Suprapubic skin (tissue), 3 donors: ENCODE results near the gene CNTN1.

Experiments
- EP300 ChIP-seq: sonication (generic); formaldehyde crosslinking; IDR thresholded peaks from one replicate; pipeline ENCODE4 v1.6.1; 2017; ENCODE audit warnings: antibody characterized with exemption
- TF ChIP-seq, protein P1 (sequence below), 2 donors: fragments of 200-600 bp in 1 of 2; fragments of 450-650 bp in 1 of 2; sonication (generic) in 1 of 2; IDR thresholded peaks; one replicate each; pipeline ENCODE4 v1.5.1; 2016 to 2019; ENCODE audit warnings: antibody characterized with exemption in 2 of 2, mild to moderate bottlenecking in 1 of 2, moderate library complexity in 1 of 2

GRCh38 chr12:40693207-40693821 is 1.1 kb downstream of the CNTN1 start:
- TF ChIP-seq, protein P1, sequence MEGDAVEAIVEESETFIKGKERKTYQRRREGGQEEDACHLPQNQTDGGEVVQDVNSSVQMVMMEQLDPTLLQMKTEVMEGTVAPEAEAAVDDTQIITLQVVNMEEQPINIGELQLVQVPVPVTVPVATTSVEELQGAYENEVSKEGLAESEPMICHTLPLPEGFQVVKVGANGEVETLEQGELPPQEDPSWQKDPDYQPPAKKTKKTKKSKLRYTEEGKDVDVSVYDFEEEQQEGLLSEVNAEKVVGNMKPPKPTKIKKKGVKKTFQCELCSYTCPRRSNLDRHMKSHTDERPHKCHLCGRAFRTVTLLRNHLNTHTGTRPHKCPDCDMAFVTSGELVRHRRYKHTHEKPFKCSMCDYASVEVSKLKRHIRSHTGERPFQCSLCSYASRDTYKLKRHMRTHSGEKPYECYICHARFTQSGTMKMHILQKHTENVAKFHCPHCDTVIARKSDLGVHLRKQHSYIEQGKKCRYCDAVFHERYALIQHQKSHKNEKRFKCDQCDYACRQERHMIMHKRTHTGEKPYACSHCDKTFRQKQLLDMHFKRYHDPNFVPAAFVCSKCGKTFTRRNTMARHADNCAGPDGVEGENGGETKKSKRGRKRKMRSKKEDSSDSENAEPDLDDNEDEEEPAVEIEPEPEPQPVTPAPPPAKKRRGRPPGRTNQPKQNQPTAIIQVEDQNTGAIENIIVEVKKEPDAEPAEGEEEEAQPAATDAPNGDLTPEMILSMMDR (IDR thresholded peaks at IDR 0.05): no peak
- no peak for TF ChIP-seq EP300
